Mesenchymal stem cell (in vitro differentiated cells and primary cell): Measurements from ENCODE around the gene ZIC1.

Experiments used
- DNase-seq: peaks from one replicate; pipeline ENCODE4 v3.0.0-alpha.2; 2013
- H2AFZ ChIP-seq: one replicate; pipeline ENCODE4 v1.6.1; 2013; ENCODE audit warnings: low read depth, mild to moderate bottlenecking, control low read depth, inconsistent platforms, low read length, moderate library complexity
- H2AK5ac ChIP-seq: 2 replicates; pipeline ENCODE4 v1.6.1; 2013; ENCODE audit warnings: low read length, moderate library complexity, mild to moderate bottlenecking, inconsistent platforms; ENCODE audit not compliant: severe bottlenecking
- H2BK120ac ChIP-seq: one replicate; pipeline ENCODE4 v1.6.1; 2013; ENCODE audit warnings: low read depth, mild to moderate bottlenecking, inconsistent platforms, low read length, moderate library complexity
- H2BK12ac ChIP-seq, 2 experiments: one replicate each; pipeline ENCODE4 v1.6.1; 2013; ENCODE audit warnings: inconsistent platforms in 2 of 2, low read length in 2 of 2, mild to moderate bottlenecking in 2 of 2, moderate library complexity in 2 of 2, control low read depth in 1 of 2
- H2BK15ac ChIP-seq: one replicate; pipeline ENCODE4 v1.6.1; 2013; ENCODE audit warnings: mild to moderate bottlenecking, low read depth, inconsistent platforms; ENCODE audit not compliant: poor library complexity, severe bottlenecking
- H2BK5ac ChIP-seq: 2 replicates; pipeline ENCODE4 v1.6.1; 2013; ENCODE audit warnings: low read depth, mild to moderate bottlenecking, low read length, control low read depth, inconsistent platforms; ENCODE audit not compliant: poor library complexity, severe bottlenecking
- H3K14ac ChIP-seq, 2 experiments: one replicate each; pipeline ENCODE4 v1.6.1; 2013; ENCODE audit warnings: inconsistent platforms in 2 of 2, low read length in 2 of 2, control low read depth in 1 of 2, mild to moderate bottlenecking in 1 of 2, moderate library complexity in 1 of 2
- H3K18ac ChIP-seq, 2 experiments: one replicate each; pipeline ENCODE4 v1.6.1; 2013; ENCODE audit warnings: inconsistent platforms in 2 of 2, low read length in 2 of 2, control low read depth in 1 of 2, low read depth in 1 of 2, mild to moderate bottlenecking in 1 of 2
- H3K23ac ChIP-seq, 2 experiments: one replicate each; pipeline ENCODE4 v1.6.1; 2013; ENCODE audit warnings: inconsistent platforms in 2 of 2, low read length in 2 of 2, mild to moderate bottlenecking in 2 of 2, moderate library complexity in 2 of 2, control low read depth in 1 of 2
- H3K27ac ChIP-seq: 2 replicates; pipeline ENCODE4 v1.5.1; 2013; ENCODE audit warnings: mild to moderate bottlenecking, moderate library complexity, low read length, control low read depth, inconsistent platforms; ENCODE audit not compliant: poor library complexity, severe bottlenecking
- H3K27me3 ChIP-seq, 2 experiments: 2 replicates each; pipeline versions ENCODE4 v1.6.1 to v1.7.0; 2013; ENCODE audit warnings: low read length in 2 of 2, mild to moderate bottlenecking in 2 of 2, moderate library complexity in 2 of 2, control low read depth in 1 of 2, inconsistent platforms in 1 of 2; ENCODE audit not compliant: control insufficient read depth in 1 of 2, insufficient read depth in 1 of 2
- H3K36me3 ChIP-seq, 2 experiments: 2 replicates each; pipeline versions ENCODE4 v1.6.1 to v1.7.0; 2013; ENCODE audit warnings: low read length in 2 of 2, control low read depth in 1 of 2, inconsistent platforms in 1 of 2, low read depth in 1 of 2, mild to moderate bottlenecking in 1 of 2; ENCODE audit not compliant: insufficient read depth in 2 of 2, control insufficient read depth in 1 of 2
- H3K4ac ChIP-seq, 2 experiments: one replicate each; pipeline ENCODE4 v1.6.1; 2013; ENCODE audit warnings: inconsistent platforms in 2 of 2, low read length in 2 of 2, mild to moderate bottlenecking in 2 of 2, moderate library complexity in 2 of 2, control low read depth in 1 of 2, low read depth in 1 of 2
- H3K4me1 ChIP-seq: 2 replicates; pipeline ENCODE4 v1.6.1; 2013; ENCODE audit warnings: low read depth, low read length, control low read depth; ENCODE audit not compliant: control insufficient read depth, insufficient read depth
- H3K4me2 ChIP-seq: 2 replicates; pipeline ENCODE4 v1.6.1; 2013; ENCODE audit warnings: low read length, mild to moderate bottlenecking, inconsistent platforms; ENCODE audit not compliant: poor library complexity, severe bottlenecking
- H3K4me3 ChIP-seq, 2 experiments: 2 replicates each; pipeline versions ENCODE4 v1.5.1 to v1.7.0; 2013; ENCODE audit warnings: low read length in 2 of 2, mild to moderate bottlenecking in 2 of 2, control low read depth in 1 of 2, low read depth in 1 of 2; ENCODE audit not compliant: insufficient read depth in 1 of 2
- H3K79me1 ChIP-seq: replicated peaks from 2 replicates; pipeline ENCODE4 v1.6.1; 2013; ENCODE audit warnings: mild to moderate bottlenecking, control low read depth, low read length, inconsistent platforms; ENCODE audit not compliant: poor library complexity, severe bottlenecking
- H3K9ac ChIP-seq: 2 replicates; pipeline ENCODE4 v1.7.0; 2013; ENCODE audit warnings: mild to moderate bottlenecking, low read length, moderate library complexity
- H3K9me3 ChIP-seq: 2 replicates; pipeline ENCODE4 v1.7.0; 2013; ENCODE audit warnings: mild to moderate bottlenecking, low read length; ENCODE audit not compliant: control insufficient read depth
- H4K8ac ChIP-seq: one replicate; pipeline ENCODE4 v1.6.1; 2013; ENCODE audit warnings: inconsistent platforms, mild to moderate bottlenecking, low read length, moderate library complexity
- H4K91ac ChIP-seq: one replicate; pipeline ENCODE4 v1.6.1; 2013; ENCODE audit warnings: mild to moderate bottlenecking, low read length, inconsistent platforms
- WGBS: methylation state at CpG from one replicate; pipeline ENCODE4 v1.1.7; 2013; ENCODE audit warnings: mixed read lengths; 5-methylcytosine and 5-hydroxymethylcytosine counted together

Gene ZIC1

GRCh38 chr3:147361454-147362420, 47.4 kb upstream of the ZIC1 start:
- H2BK120ac ChIP-seq: no peak overlapping the region
- H3K4me1 ChIP-seq: peaks cover 8% of the 10 kb centered on the region
- H3K14ac ChIP-seq: no peak overlapping the region
- H3K79me1 ChIP-seq: no peaks in the 10 kb centered on the region
- H3K9ac ChIP-seq: no peak overlapping the region
- H3K27ac ChIP-seq: no peak overlapping the region
- no peaks in the 10 kb centered on the region for H3K36me3 ChIP-seq
- H3K9me3 ChIP-seq: peaks cover 8% of the 10 kb centered on the region
- peaks cover 75 to 99% of the 10 kb centered on the region in 2 experiments for H3K27me3 ChIP-seq
- 11% methylated on average over 10 of the region's 12 CpGs for WGBS
- no peak overlapping the region for H3K4me3 ChIP-seq
- H2BK5ac ChIP-seq: no peak overlapping the region
- no peak overlapping the region for H2BK12ac ChIP-seq
- no peak overlapping the region for H2AFZ ChIP-seq
- no peak overlapping the region for H3K23ac ChIP-seq
- H3K4ac ChIP-seq: no peak overlapping the region
- H4K91ac ChIP-seq: no peak overlapping the region
- H3K18ac ChIP-seq: no peak overlapping the region
- H2BK15ac ChIP-seq: no peak overlapping the region
- H3K4me2 ChIP-seq: peak overlapping the region; percentile 40
- H4K8ac ChIP-seq: no peak overlapping the region
- no peak for DNase-seq
- no peak overlapping the region for H2AK5ac ChIP-seq

GRCh38 chr3:147364771-147365170, 44.4 kb upstream of the ZIC1 start:
- H3K36me3 ChIP-seq: no peaks in the 10 kb centered on the region

GRCh38 chr3:147365196-147366115, 43.7 kb upstream of the ZIC1 start:
- Histone ChIP-seq H3K4me2 (no peak overlapping the region), H2BK120ac (no peak overlapping the region), H3K36me3 (no peaks in the 10 kb centered on the region), H3K27me3 (peaks cover 69 to 99% of the 10 kb centered on the region in 2 experiments), H2AFZ (no peak overlapping the region), H2BK12ac (no peak overlapping the region), H4K8ac (no peak overlapping the region), H3K27ac (no peak overlapping the region), H3K23ac (no peak overlapping the region), H2BK15ac (no peak overlapping the region), H3K9ac (no peak overlapping the region), H3K9me3 (peaks cover 1% of the 10 kb centered on the region), H3K4ac (no peak overlapping the region), H3K14ac (no peak overlapping the region), H3K79me1 (no peaks in the 10 kb centered on the region), H3K4me3 (no peak overlapping the region), H3K18ac (no peak overlapping the region), H2BK5ac (no peak overlapping the region), H4K91ac (no peak overlapping the region), H3K4me1 (peaks cover 7% of the 10 kb centered on the region), H2AK5ac (no peak overlapping the region)
- WGBS: 43% methylated on average over 5 of the region's 6 CpGs
- DNase-seq: no peak

More at GRCh38 chr3:147364771-147365170, 44.4 kb upstream of the ZIC1 start:
- Histone ChIP-seq H3K18ac (no peak overlapping the region), H3K9me3 (peaks cover 8% of the 10 kb centered on the region), H3K27me3 (peaks cover 69 to 99% of the 10 kb centered on the region in 2 experiments), H3K27ac (no peak overlapping the region), H2BK5ac (no peak overlapping the region), H3K79me1 (no peaks in the 10 kb centered on the region), H2AFZ (no peak overlapping the region), H4K8ac (no peak overlapping the region), H4K91ac (no peak overlapping the region), H3K4me3 (no peak overlapping the region), H2AK5ac (no peak overlapping the region), H3K9ac (no peak overlapping the region), H3K23ac (no peak overlapping the region), H2BK120ac (no peak overlapping the region), H3K14ac (no peak overlapping the region), H2BK12ac (no peak overlapping the region), H2BK15ac (no peak overlapping the region), H3K4ac (no peak overlapping the region), H3K4me2 (no peak overlapping the region), H3K4me1 (peaks cover 6% of the 10 kb centered on the region)
- 13% methylated on average over 1 of the region's 1 CpG for WGBS
- DNase-seq: no peak

DNA sequence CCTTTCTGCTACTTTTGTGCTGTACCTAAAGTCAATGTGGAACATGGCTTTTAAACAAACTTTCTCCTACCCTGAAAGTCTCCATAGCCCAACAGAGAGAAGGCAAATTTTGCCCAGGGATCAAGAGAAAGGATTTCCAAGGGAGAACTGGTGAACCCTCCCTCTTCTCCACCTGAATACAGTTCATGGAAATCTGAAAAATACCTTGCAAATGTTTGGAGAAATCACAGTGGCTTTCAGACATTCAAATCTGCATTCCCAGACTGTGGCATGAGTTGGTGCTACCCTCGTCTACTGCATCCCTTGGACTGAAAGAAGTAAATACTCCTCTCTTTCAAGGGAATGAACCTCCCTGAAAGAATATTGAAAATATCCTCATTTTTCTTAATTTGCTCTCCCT, 41.5 kb upstream of the ZIC1 start:
- H3K36me3 ChIP-seq: no peaks in the 10 kb centered on the region
- DNase-seq: no peak
- no peak overlapping the region for H2BK120ac ChIP-seq
- H2BK12ac ChIP-seq: no peak overlapping the region
- no peak overlapping the region for H3K4me2 ChIP-seq
- no peak overlapping the region for H4K91ac ChIP-seq
- H2BK15ac ChIP-seq: no peak overlapping the region
- no peak overlapping the region for H2AK5ac ChIP-seq
- H2AFZ ChIP-seq: no peak overlapping the region
- H4K8ac ChIP-seq: no peak overlapping the region
- no peak overlapping the region for H3K4me3 ChIP-seq
- H3K27ac ChIP-seq: no peak overlapping the region
- no peaks in the 10 kb centered on the region for H3K79me1 ChIP-seq
- WGBS: 10% methylated on average over 1 of the region's 1 CpG
- H3K23ac ChIP-seq: no peak overlapping the region
- no peak overlapping the region for H2BK5ac ChIP-seq
- peaks cover 75 to 98% of the 10 kb centered on the region in 2 experiments for H3K27me3 ChIP-seq
- no peak overlapping the region for H3K18ac ChIP-seq
- H3K4me1 ChIP-seq: peaks cover 3% of the 10 kb centered on the region
- H3K4ac ChIP-seq: no peak overlapping the region
- no peaks in the 10 kb centered on the region for H3K9me3 ChIP-seq
- H3K14ac ChIP-seq: no peak overlapping the region
- H3K9ac ChIP-seq: no peak overlapping the region
